H9 (cell line): ENCODE measurements around the gene TNP2. TPM values are rescaled to one million over a fixed set of nuclear protein-coding genes. Genes with fewer than 3 reads are reported as not detected.

ENCODE experiments used
- DNase-seq: peaks from one replicate; pipeline ENCODE4 v3.0.0-alpha.2; 2017
- H2AFZ ChIP-seq: one replicate; pipeline ENCODE4 v1.6.1; 2013; ENCODE audit warnings: mild to moderate bottlenecking, low read length, control low read depth, moderate library complexity
- H2AK5ac ChIP-seq: 2 replicates; pipeline ENCODE4 v1.6.1; 2013; ENCODE audit warnings: low read length, control low read depth, mixed read lengths; ENCODE audit not compliant: insufficient read length
- H2BK120ac ChIP-seq: one replicate; pipeline ENCODE4 v1.6.1; 2013; ENCODE audit warnings: low read depth, mild to moderate bottlenecking, low read length, control low read depth, inconsistent platforms; ENCODE audit not compliant: poor library complexity, severe bottlenecking
- H2BK12ac ChIP-seq: 2 replicates; pipeline ENCODE4 v1.6.1; 2013; ENCODE audit warnings: low read length, control low read depth, mixed read lengths, low read depth; ENCODE audit not compliant: insufficient read length
- H2BK15ac ChIP-seq: 2 replicates; pipeline ENCODE4 v1.6.1; 2013; ENCODE audit warnings: low read depth, low read length, control low read depth
- H2BK20ac ChIP-seq: one replicate; pipeline ENCODE4 v1.6.1; 2013; ENCODE audit warnings: low read depth, mild to moderate bottlenecking, low read length, control low read depth, inconsistent platforms; ENCODE audit not compliant: poor library complexity, severe bottlenecking
- H2BK5ac ChIP-seq: 2 replicates; pipeline ENCODE4 v1.6.1; 2013; ENCODE audit warnings: low read length, control low read depth, mixed read lengths; ENCODE audit not compliant: insufficient read length
- H3K14ac ChIP-seq: 2 replicates; pipeline ENCODE4 v1.6.1; 2013; ENCODE audit warnings: low read length, control low read depth; ENCODE audit not compliant: insufficient read depth
- H3K18ac ChIP-seq: 2 replicates; pipeline ENCODE4 v1.6.1; 2013; ENCODE audit warnings: low read depth, mild to moderate bottlenecking, mixed read lengths, low read length, control low read depth; ENCODE audit not compliant: insufficient read length
- H3K23ac ChIP-seq: 2 replicates; pipeline ENCODE4 v1.6.1; 2013; ENCODE audit warnings: low read length, control low read depth, mixed read lengths, low read depth; ENCODE audit not compliant: insufficient read length
- H3K23me2 ChIP-seq: 2 replicates; pipeline ENCODE4 v1.6.1; 2013; ENCODE audit warnings: low read depth, mild to moderate bottlenecking, mixed read lengths, low read length, control low read depth; ENCODE audit not compliant: insufficient read length, poor library complexity, severe bottlenecking
- H3K27ac ChIP-seq: 2 replicates; pipeline ENCODE4 v1.5.1; 2013; ENCODE audit warnings: low read length, control low read depth, mixed read lengths, low read depth; ENCODE audit not compliant: insufficient read length
- H3K27me3 ChIP-seq: 2 replicates; pipeline ENCODE4 v1.6.1; 2013; ENCODE audit warnings: low read length, control low read depth, inconsistent platforms; ENCODE audit not compliant: insufficient read depth
- H3K4ac ChIP-seq: 2 replicates; pipeline ENCODE4 v1.6.1; 2013; ENCODE audit warnings: low read depth, mild to moderate bottlenecking, control low read depth, inconsistent platforms, low read length, moderate library complexity
- H3K4me1 ChIP-seq: 2 replicates; pipeline ENCODE4 v1.6.1; 2013; ENCODE audit warnings: low read length, control low read depth, inconsistent platforms; ENCODE audit not compliant: insufficient read depth
- H3K4me2 ChIP-seq: 2 replicates; pipeline ENCODE4 v1.6.1; 2013; ENCODE audit warnings: low read length, control low read depth, mixed read lengths; ENCODE audit not compliant: insufficient read length, insufficient read depth
- H3K56ac ChIP-seq: 2 replicates; pipeline ENCODE4 v1.6.1; 2013; ENCODE audit warnings: low read depth, mild to moderate bottlenecking, mixed read lengths, low read length, control low read depth; ENCODE audit not compliant: insufficient read length
- H3K79me1 ChIP-seq: 2 replicates; pipeline ENCODE4 v1.6.1; 2013; ENCODE audit warnings: low read depth, mild to moderate bottlenecking, moderate library complexity, low read length, control low read depth, inconsistent platforms; ENCODE audit not compliant: insufficient read depth, poor library complexity, severe bottlenecking
- H3K79me2 ChIP-seq: 2 replicates; pipeline ENCODE4 v1.6.1; 2013; ENCODE audit warnings: low read length, control low read depth, inconsistent platforms; ENCODE audit not compliant: insufficient read depth
- H3K9ac ChIP-seq: 2 replicates; pipeline ENCODE4 v1.6.1; 2013; ENCODE audit warnings: low read length, control low read depth, mixed read lengths; ENCODE audit not compliant: insufficient read length; ENCODE audit errors: extremely low read depth
- H3K9me3 ChIP-seq: one replicate; pipeline ENCODE4 v1.6.1; 2013; ENCODE audit warnings: low read depth, low read length, inconsistent platforms; ENCODE audit not compliant: control insufficient read depth
- H3T11ph ChIP-seq: one replicate; pipeline ENCODE4 v1.6.1; 2013; ENCODE audit warnings: mild to moderate bottlenecking, low read length, control low read depth, inconsistent platforms
- H4K20me1 ChIP-seq: one replicate; pipeline ENCODE4 v1.6.1; 2013; ENCODE audit not compliant: control insufficient read depth, insufficient read length, insufficient read depth
- H4K5ac ChIP-seq: 2 replicates; pipeline ENCODE4 v1.6.1; 2013; ENCODE audit warnings: low read depth, mild to moderate bottlenecking, mixed read lengths, low read length, control low read depth; ENCODE audit not compliant: insufficient read length
- H4K8ac ChIP-seq: replicated peaks from 2 replicates; pipeline ENCODE4 v1.6.1; 2013; ENCODE audit warnings: low read length, control low read depth, mixed read lengths, low read depth; ENCODE audit not compliant: insufficient read length
- H4K91ac ChIP-seq: 2 replicates; pipeline ENCODE4 v1.6.1; 2013; ENCODE audit warnings: low read depth, mild to moderate bottlenecking, moderate library complexity, mixed read lengths, low read length, control low read depth; ENCODE audit not compliant: insufficient read length
- H3K27ac Mint-ChIP-seq, 3 experiments: 2 replicates in 2 of 3; 3 replicates in 1 of 3; pipeline ENCODE4 v1.8.0; 2020 to 2021; ENCODE audit warnings: mixed read lengths in 3 of 3, mild to moderate bottlenecking in 1 of 3, moderate library complexity in 1 of 3
- H3K27me3 Mint-ChIP-seq: 2 replicates; pipeline ENCODE4 v1.8.0; 2021; ENCODE audit warnings: low read depth, mild to moderate bottlenecking, moderate library complexity, mixed read lengths
- H3K36me3 Mint-ChIP-seq, 3 experiments: 2 replicates in 2 of 3; 3 replicates in 1 of 3; pipeline ENCODE4 v1.8.0; 2020 to 2021; ENCODE audit warnings: low read depth in 3 of 3, mixed read lengths in 3 of 3; ENCODE audit not compliant: insufficient read depth in 1 of 3
- H3K4me1 Mint-ChIP-seq, 2 experiments: 2 replicates each; pipeline ENCODE4 v1.8.0; 2020; ENCODE audit warnings: mixed read lengths in 2 of 2
- H3K4me3 Mint-ChIP-seq, 2 experiments: 2 replicates in 1 of 2; 3 replicates in 1 of 2; pipeline ENCODE4 v1.8.0; 2020 to 2021; ENCODE audit warnings: mild to moderate bottlenecking in 2 of 2, mixed read lengths in 2 of 2, moderate library complexity in 1 of 2
- H3K9me3 Mint-ChIP-seq, 2 experiments: 2 replicates in 1 of 2; 3 replicates in 1 of 2; pipeline ENCODE4 v1.8.0; 2020; ENCODE audit warnings: mild to moderate bottlenecking in 2 of 2, mixed read lengths in 2 of 2, moderate library complexity in 1 of 2
- CTCF ChIP-seq: fragments of 200-600 bp; sonication (generic); conservative IDR thresholded peaks from 3 replicates; pipeline ENCODE4 v1.8.0; 2021; ENCODE audit warnings: antibody characterized with exemption, mild to moderate bottlenecking
- WGBS: extraction: QIAGEN DNeasy Blood & Tissue Kit; methylation state at CpG from one replicate; pipeline ENCODE4 v1.1.7; 2013; ENCODE audit warnings: missing lambda C conversion rate, low lambda C conversion rate, mixed read lengths; ENCODE audit not compliant: insufficient read length; ENCODE audit errors: extremely low coverage; 5-methylcytosine and 5-hydroxymethylcytosine counted together
- total RNA-seq: library from RNA; stranded (reverse); gene quantifications from 2 replicates; pipeline ENCODE4 v1.2.1, GENCODE V29; 2021

The TNP2 gene
- total RNA-seq, 1 experiment from 2014 or later, result not detected

- Mint-ChIP-seq H3K9me3 (no peaks in the 10 kb centered on the region), H3K4me1 (peaks cover 7 to 10% of the 10 kb centered on the region in 2 experiments), H3K36me3 (no peaks in the 10 kb centered on the region), H3K27ac (no peak overlapping the region), H3K4me3 (no peak overlapping the region), H3K27me3 (peaks cover 2% of the 10 kb centered on the region)
- H3K4me1 ChIP-seq, result peaks cover 5% of the 10 kb centered on the region; the same call in 1 of the 2 replicates
- no peak overlapping the region for H2BK5ac ChIP-seq
- no peak overlapping the region for H2BK120ac ChIP-seq
- H3K18ac ChIP-seq, result no peak overlapping the region
- H2BK12ac ChIP-seq, result no peak overlapping the region
- no peak overlapping the region for H3K9ac ChIP-seq
- H4K5ac ChIP-seq, result no peak overlapping the region
- no peak overlapping the region for H2AK5ac ChIP-seq
- H3K4ac ChIP-seq, result no peak overlapping the region
- no peak overlapping the region for H2AFZ ChIP-seq
- no peak overlapping the region for H3K14ac ChIP-seq
- no peaks in the 10 kb centered on the region for H3K27me3 ChIP-seq
- no peak overlapping the region for H2BK20ac ChIP-seq
- TF ChIP-seq CTCF, result no peak
- H4K20me1 ChIP-seq, result no peaks in the 10 kb centered on the region
- no peak overlapping the region for H3K4me2 ChIP-seq
- no peaks in the 10 kb centered on the region for H3K9me3 ChIP-seq
- no peak overlapping the region for H4K8ac ChIP-seq
- H3K27ac ChIP-seq, result no peak overlapping the region
- H4K91ac ChIP-seq, result no peak overlapping the region
- no peaks in the 10 kb centered on the region for H3K79me2 ChIP-seq
- no peaks in the 10 kb centered on the region for H3K79me1 ChIP-seq
- WGBS, result no CpG with 5 or more reads among the region's 9 CpGs
- no peak overlapping the region for H2BK15ac ChIP-seq
- H3K23me2 ChIP-seq, result no peaks in the 10 kb centered on the region
- no peak overlapping the region for H3K56ac ChIP-seq
- no peak overlapping the region for H3T11ph ChIP-seq
- H3K23ac ChIP-seq, result no peak overlapping the region
- no peak for DNase-seq
Observed at GRCh38 chr16:11264155-11264832, 4.8 kb downstream of the TNP2 start.
